ENCODE measurements around the gene SIPA1L3. TPM values are rescaled to one million over a fixed set of nuclear protein-coding genes. Genes with fewer than 3 reads are reported as not detected.
A peak's percentile ranks its signal among the peaks of the same experiment; 100 is the strongest.

Gene SIPA1L3
- total RNA-seq, 1 donor from 2014 or later = 3.4 TPM

DNA sequence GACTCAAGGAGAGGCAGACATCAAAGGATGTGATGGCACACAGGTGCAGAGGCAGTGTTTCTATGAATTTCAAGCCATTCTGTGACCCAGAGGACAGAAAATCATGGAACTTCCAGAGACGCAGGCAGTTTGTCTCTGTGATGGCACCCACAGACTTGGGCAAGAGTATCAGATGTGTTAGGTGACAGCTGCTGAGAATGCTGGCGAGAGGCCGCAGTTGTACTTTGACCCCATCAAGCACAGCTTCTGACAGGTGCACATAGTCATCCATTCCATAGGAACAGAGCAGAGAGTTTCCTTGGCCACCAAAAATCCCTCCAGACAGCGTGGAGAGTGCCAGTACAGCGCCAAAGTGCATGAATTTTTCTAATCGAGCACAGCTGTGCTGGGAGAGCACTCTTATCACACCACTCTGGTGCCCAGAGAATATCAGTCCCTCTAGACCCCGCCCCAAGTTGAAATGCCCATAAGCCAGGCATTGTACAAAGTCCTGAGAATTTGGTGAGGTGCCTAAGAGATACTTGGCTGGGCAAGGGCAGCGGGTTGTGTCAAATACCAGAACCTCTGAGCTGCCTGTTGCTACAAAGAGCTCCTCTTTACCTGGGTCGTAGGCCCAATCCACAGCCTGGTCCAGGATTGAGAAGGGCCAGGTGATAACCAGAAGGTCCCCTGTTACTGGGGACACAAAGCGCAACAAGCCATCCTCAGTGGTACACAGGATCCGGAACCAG lies 13.0 kb upstream of the SIPA1L3 start:
- no peak overlapping the region for H3K4me3 ChIP-seq (ENCODE audit: low read depth, low read length)
- no peak for DNase-seq (ENCODE audit: low read depth)
- H3K36me3 ChIP-seq (ENCODE audit: control insufficient read depth, insufficient read depth, low read length) = no peaks in the 10 kb centered on the region
- TF ChIP-seq, protein P1, sequence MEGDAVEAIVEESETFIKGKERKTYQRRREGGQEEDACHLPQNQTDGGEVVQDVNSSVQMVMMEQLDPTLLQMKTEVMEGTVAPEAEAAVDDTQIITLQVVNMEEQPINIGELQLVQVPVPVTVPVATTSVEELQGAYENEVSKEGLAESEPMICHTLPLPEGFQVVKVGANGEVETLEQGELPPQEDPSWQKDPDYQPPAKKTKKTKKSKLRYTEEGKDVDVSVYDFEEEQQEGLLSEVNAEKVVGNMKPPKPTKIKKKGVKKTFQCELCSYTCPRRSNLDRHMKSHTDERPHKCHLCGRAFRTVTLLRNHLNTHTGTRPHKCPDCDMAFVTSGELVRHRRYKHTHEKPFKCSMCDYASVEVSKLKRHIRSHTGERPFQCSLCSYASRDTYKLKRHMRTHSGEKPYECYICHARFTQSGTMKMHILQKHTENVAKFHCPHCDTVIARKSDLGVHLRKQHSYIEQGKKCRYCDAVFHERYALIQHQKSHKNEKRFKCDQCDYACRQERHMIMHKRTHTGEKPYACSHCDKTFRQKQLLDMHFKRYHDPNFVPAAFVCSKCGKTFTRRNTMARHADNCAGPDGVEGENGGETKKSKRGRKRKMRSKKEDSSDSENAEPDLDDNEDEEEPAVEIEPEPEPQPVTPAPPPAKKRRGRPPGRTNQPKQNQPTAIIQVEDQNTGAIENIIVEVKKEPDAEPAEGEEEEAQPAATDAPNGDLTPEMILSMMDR (IDR thresholded peaks at IDR 0.05; ENCODE audit: insufficient read depth, low read length, severe bottlenecking) = no peak
- peak; percentile 64 for FAIRE-seq
- no peaks in the 10 kb centered on the region for H3K27me3 ChIP-seq (ENCODE audit: control insufficient read depth, insufficient read depth, low read length)

DNA sequence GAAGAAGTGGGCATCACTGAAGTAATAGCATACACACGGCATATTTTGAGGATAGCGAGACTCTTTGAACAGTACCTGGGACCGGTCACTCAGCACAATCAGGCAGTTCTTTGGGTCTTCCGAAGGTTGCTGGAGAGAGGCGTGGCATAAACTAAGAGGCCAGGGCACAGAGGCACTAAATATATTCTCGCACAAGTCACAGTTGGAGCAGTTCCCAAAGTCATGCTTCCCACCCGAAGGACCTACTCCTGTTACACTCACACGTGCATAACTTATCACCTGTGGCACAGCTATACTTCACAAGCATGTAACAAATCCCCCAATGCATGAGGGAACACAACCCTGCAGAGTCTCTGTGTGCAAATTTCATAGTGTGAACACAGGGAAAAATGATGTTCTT lies 10.8 kb upstream of the SIPA1L3 start:
- TF ChIP-seq, protein P1 (IDR thresholded peaks at IDR 0.05; ENCODE audit: insufficient read depth, low read length, severe bottlenecking) = no peak
- H3K4me3 ChIP-seq (ENCODE audit: low read depth, low read length) = no peak overlapping the region
- H3K36me3 ChIP-seq (ENCODE audit: control insufficient read depth, insufficient read depth, low read length) = no peaks in the 10 kb centered on the region
- DNase-seq (ENCODE audit: low read depth) (no peak), FAIRE-seq (peak; percentile 32)
- no peaks in the 10 kb centered on the region for H3K27me3 ChIP-seq (ENCODE audit: control insufficient read depth, insufficient read depth, low read length)

DNA sequence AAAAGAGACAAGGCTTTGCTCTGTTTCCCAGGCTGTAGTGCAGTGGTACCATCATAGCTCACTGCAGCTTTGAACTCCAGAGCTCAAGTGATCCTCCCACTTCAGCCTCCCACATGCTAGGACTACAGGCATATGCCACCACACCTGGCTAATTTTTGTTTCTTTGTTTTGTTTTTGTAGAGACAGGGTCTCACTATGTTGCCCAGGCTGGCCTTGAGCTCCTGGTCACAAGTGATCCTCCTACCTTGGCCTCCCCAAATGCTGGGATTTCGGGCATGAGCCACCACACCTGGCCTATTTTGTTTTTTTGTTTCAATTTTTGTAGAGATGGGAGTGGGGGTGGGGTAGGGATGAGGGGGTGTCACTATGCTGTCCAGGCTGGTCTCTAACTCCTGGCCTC lies 7.6 kb upstream of the SIPA1L3 start:
- FAIRE-seq = no peak
- no peak overlapping the region for H3K4me3 ChIP-seq (ENCODE audit: low read depth, low read length)
- no peak for DNase-seq (ENCODE audit: low read depth)
- no peaks in the 10 kb centered on the region for H3K27me3 ChIP-seq (ENCODE audit: control insufficient read depth, insufficient read depth, low read length)
- TF ChIP-seq, protein P1 (IDR thresholded peaks at IDR 0.05; ENCODE audit: insufficient read depth, low read length, severe bottlenecking) = no peak
- H3K36me3 ChIP-seq (ENCODE audit: control insufficient read depth, insufficient read depth, low read length) = no peaks in the 10 kb centered on the region

DNA sequence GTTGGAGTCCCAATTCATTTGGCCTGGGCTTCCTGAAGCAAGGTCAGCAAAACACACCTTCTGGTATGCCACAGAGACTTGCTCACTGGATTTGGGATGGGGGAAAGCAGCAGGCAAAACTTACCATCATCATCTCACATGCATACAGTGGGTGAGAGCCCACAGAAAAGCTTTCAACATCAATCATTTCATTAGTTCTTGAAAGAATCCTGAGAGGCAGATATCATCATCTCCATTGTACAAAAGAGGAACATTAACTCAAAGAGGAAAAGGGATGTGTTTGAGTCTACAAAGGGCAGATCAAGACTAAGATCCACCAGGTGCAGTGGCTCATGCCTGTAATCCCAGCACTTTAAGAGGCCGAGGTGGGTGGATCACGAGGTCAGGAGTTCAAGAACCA lies 7.0 kb upstream of the SIPA1L3 start:
- TF ChIP-seq, protein P1 (IDR thresholded peaks at IDR 0.05; ENCODE audit: insufficient read depth, low read length, severe bottlenecking) = no peak
- DNase-seq (ENCODE audit: low read depth) (no peak), FAIRE-seq (no peak)
- Histone ChIP-seq H3K27me3 (ENCODE audit: control insufficient read depth, insufficient read depth, low read length) (no peaks in the 10 kb centered on the region), H3K36me3 (ENCODE audit: control insufficient read depth, insufficient read depth, low read length) (no peaks in the 10 kb centered on the region), H3K4me3 (ENCODE audit: low read depth, low read length) (no peak overlapping the region)

DNA sequence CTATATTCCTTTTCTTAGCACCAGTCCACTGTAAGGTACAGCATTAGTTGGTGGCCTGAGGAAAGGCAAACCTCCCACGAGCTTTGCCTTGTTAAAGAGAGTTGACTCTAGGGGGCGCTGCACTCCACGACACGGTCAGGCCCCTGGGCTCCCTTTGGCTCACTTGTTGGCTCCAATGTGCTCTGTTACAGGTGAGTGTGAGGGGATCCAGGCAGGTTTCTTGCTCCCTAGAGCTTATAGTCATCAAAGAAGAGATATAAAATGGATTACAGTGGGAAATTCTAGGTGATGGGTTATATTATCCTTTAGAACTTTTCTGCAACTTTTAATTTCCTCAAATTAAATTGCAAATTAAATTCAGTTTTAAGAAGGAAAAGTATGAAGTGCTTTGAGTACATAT lies 4.3 kb upstream of the SIPA1L3 start:
- no peak for FAIRE-seq

More for the DNA sequence above, 4.3 kb upstream of the SIPA1L3 start:
- no peaks in the 10 kb centered on the region for H3K36me3 ChIP-seq (ENCODE audit: control insufficient read depth, insufficient read depth, low read length)
- H3K4me3 ChIP-seq (ENCODE audit: low read depth, low read length) = no peak overlapping the region
- no peaks in the 10 kb centered on the region for H3K27me3 ChIP-seq (ENCODE audit: control insufficient read depth, insufficient read depth, low read length)
- TF ChIP-seq, protein P1 (IDR thresholded peaks at IDR 0.05; ENCODE audit: insufficient read depth, low read length, severe bottlenecking) = peak; percentile 92
- peak; percentile 58 for DNase-seq (ENCODE audit: low read depth)
